ENCODE measurements around the gene PTGR2.

DNA sequence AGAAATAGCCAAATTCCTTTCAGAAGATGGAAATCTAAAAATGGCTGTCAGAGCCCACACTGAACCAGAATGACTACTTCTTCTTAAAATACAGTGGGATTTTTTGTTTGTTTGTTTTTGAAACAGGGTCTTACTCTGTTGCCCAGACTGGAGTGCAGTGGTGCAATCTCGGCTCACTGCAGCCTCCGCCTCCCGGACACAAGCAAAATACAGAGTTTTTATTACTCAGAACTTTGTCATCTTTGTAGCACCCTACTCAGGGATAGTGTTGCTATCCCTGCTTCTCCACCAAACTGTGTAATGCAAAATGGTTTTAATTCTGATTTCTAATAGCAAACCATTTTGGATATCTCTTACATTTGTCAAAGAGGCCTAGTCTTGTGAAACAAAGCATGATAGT lies 51.4 kb downstream of the PTGR2 start:
- TF ChIP-seq GATA2 (IDR thresholded peaks at IDR 0.05; ENCODE audit: low read depth, low read length) = no peak
- no peak for TF ChIP-seq GATA3 (IDR thresholded peaks at IDR 0.05; ENCODE audit: low read depth, low read length)

Data from SH-SY5Y (cell line).